GM18526 (cell line): ENCODE measurements around the gene ABCD3.

Experiments used
- POLR2A ChIP-seq: IDR thresholded peaks from 3 replicates; pipeline ENCODE4 v1.6.1; 2011; ENCODE audit not compliant: insufficient read length; ENCODE audit errors: extremely low read depth

Gene ABCD3

GRCh38 chr1:94462606-94463005 is 44.4 kb downstream of the ABCD3 start:
- no peak for TF ChIP-seq POLR2A

- no peak for TF ChIP-seq POLR2A
These were observed 45.0 kb downstream of the ABCD3 start for GRCh38 chr1:94463056-94463764.

- no peak for TF ChIP-seq POLR2A
These were observed 45.7 kb downstream of the ABCD3 start for GRCh38 chr1:94463765-94464330.

GRCh38 chr1:94468708-94469107 is 50.5 kb downstream of the ABCD3 start:
- no peak for TF ChIP-seq POLR2A

GRCh38 chr1:94471271-94471670 is 53.1 kb downstream of the ABCD3 start:
- TF ChIP-seq POLR2A = no peak

- TF ChIP-seq POLR2A = no peak
These were observed 57.0 kb downstream of the ABCD3 start for GRCh38 chr1:94475232-94475631.

GRCh38 chr1:94479682-94480081 is 61.5 kb downstream of the ABCD3 start:
- no peak for TF ChIP-seq POLR2A

GRCh38 chr1:94481473-94481933 is 63.3 kb downstream of the ABCD3 start:
- TF ChIP-seq POLR2A = no peak

GRCh38 chr1:94486990-94487389 is 68.8 kb downstream of the ABCD3 start:
- TF ChIP-seq POLR2A = no peak

GRCh38 chr1:94490556-94490955 is 72.4 kb downstream of the ABCD3 start:
- no peak for TF ChIP-seq POLR2A

- no peak for TF ChIP-seq POLR2A
These were observed 78.0 kb downstream of the ABCD3 start for GRCh38 chr1:94496076-94496755.

- TF ChIP-seq POLR2A = no peak
These were observed 83.2 kb downstream of the ABCD3 start for GRCh38 chr1:94501426-94501825.

GRCh38 chr1:94501935-94502334 is 83.7 kb downstream of the ABCD3 start:
- TF ChIP-seq POLR2A = no peak

GRCh38 chr1:94503153-94503552 is 85.0 kb downstream of the ABCD3 start:
- TF ChIP-seq POLR2A = no peak

GRCh38 chr1:94504601-94505000 is 86.4 kb downstream of the ABCD3 start:
- TF ChIP-seq POLR2A = no peak

GRCh38 chr1:94512816-94513215 is 94.6 kb downstream of the ABCD3 start:
- no peak for TF ChIP-seq POLR2A
